PFSK-1 (cell line): ENCODE measurements around the gene EEF1AKMT2.
A peak's percentile ranks its signal among the peaks of the same experiment; 100 is the strongest.

Experiments used
- FOXP2 ChIP-seq: optimal IDR thresholded peaks from 2 replicates; pipeline ENCODE3; 2011; ENCODE audit warnings: borderline replicate concordance, control low read depth, inconsistent platforms; ENCODE audit not compliant: insufficient read depth; ENCODE audit errors: extremely low read length, extremely low read depth
- POLR2AphosphoS5 ChIP-seq: IDR thresholded peaks from 2 replicates; pipeline ENCODE4 v1.6.1; 2012; ENCODE audit warnings: low read depth, mild to moderate bottlenecking, control low read depth, low read length, moderate library complexity
- SIN3A ChIP-seq: IDR thresholded peaks from 2 replicates; pipeline ENCODE4 v1.6.1; 2012; ENCODE audit warnings: mild to moderate bottlenecking, low read length, moderate library complexity, borderline replicate concordance; ENCODE audit not compliant: insufficient read depth
- TAF1 ChIP-seq: IDR thresholded peaks from 2 replicates; pipeline ENCODE4 v1.6.1; 2012; ENCODE audit warnings: low read length, control low read depth, borderline replicate concordance; ENCODE audit not compliant: insufficient read depth
- TF ChIP-seq, protein P1 (sequence below), 2 experiments: IDR thresholded peaks; 2 replicates each; pipeline versions ENCODE4 v1.6.1 to v1.8.0; 2011 to 2012; ENCODE audit warnings: low read depth in 2 of 2, low read length in 2 of 2, control low read depth in 1 of 2, inconsistent platforms in 1 of 2, mild to moderate bottlenecking in 1 of 2, moderate library complexity in 1 of 2; ENCODE audit not compliant: insufficient read depth in 1 of 2

The EEF1AKMT2 gene

GRCh38 chr10:124744102-124745050 lies 47.3 kb downstream of the EEF1AKMT2 start, which contains the start of gene FAM53B:
FAM53B (minus strand) TSS chr10:124744378; CDS start chr10:124706713, 37,665 bp downstream.
- no peak for TF ChIP-seq TAF1
- no peak for TF ChIP-seq SIN3A
- TF ChIP-seq FOXP2 = no peak
- TF ChIP-seq, protein P1, sequence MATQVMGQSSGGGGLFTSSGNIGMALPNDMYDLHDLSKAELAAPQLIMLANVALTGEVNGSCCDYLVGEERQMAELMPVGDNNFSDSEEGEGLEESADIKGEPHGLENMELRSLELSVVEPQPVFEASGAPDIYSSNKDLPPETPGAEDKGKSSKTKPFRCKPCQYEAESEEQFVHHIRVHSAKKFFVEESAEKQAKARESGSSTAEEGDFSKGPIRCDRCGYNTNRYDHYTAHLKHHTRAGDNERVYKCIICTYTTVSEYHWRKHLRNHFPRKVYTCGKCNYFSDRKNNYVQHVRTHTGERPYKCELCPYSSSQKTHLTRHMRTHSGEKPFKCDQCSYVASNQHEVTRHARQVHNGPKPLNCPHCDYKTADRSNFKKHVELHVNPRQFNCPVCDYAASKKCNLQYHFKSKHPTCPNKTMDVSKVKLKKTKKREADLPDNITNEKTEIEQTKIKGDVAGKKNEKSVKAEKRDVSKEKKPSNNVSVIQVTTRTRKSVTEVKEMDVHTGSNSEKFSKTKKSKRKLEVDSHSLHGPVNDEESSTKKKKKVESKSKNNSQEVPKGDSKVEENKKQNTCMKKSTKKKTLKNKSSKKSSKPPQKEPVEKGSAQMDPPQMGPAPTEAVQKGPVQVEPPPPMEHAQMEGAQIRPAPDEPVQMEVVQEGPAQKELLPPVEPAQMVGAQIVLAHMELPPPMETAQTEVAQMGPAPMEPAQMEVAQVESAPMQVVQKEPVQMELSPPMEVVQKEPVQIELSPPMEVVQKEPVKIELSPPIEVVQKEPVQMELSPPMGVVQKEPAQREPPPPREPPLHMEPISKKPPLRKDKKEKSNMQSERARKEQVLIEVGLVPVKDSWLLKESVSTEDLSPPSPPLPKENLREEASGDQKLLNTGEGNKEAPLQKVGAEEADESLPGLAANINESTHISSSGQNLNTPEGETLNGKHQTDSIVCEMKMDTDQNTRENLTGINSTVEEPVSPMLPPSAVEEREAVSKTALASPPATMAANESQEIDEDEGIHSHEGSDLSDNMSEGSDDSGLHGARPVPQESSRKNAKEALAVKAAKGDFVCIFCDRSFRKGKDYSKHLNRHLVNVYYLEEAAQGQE (IDR thresholded peaks at IDR 0.05; ENCODE audit: insufficient read depth in 1 of 2, low read depth in 2 of 2, low read length in 2 of 2) = no peak
- TF ChIP-seq POLR2AphosphoS5 = no peak

DNA sequence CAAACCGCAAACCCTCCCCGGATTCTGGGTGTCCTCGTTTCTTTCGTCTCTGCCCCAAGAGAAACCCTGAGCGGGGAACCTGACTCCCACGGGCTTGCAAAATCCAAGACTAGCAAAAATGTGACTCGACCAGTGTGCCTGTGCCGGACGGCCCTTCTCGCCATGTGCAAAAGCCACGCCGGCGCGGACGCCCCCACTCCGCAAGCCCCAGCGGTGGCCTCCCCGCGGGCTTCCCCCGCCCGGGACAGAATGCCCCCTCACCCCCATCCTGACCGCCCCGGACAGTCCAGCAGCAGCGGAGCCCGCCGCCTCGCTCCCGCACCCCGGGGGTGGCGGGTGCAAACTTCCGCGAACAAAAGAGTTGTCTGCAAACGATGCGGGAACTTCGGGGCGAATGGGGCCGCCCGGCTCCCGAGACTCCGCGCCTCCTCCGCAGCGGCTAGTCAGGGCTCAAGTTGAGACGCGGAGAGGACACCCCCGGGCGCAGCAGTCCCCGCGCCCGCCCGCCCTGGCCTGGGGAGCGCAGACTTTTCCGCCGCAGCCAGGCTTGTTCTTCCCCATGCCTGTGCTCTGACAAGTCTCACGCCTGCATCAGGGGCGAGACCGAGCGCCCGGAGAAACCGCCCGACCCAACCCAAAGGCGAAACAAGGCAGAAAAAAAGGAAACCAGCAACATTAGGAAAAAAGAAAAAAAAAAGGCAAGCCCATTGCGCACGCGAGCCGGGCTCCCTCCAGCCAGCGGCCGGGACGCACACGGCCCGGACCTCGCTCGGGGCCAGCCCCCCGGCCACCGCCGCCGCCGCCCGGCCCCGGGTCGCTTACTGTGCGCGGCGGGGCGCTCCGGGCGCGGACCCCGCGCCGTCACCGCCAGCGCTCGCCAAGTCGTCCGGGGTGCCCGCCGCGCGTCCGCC lies 48.2 kb downstream of the EEF1AKMT2 start:
- TF ChIP-seq TAF1 (no peak), POLR2AphosphoS5 (no peak), FOXP2 (no peak), SIN3A (no peak)
- TF ChIP-seq, protein P1 (IDR thresholded peaks at IDR 0.05; ENCODE audit: insufficient read depth in 1 of 2, low read depth in 2 of 2, low read length in 2 of 2) = no peak

DNA sequence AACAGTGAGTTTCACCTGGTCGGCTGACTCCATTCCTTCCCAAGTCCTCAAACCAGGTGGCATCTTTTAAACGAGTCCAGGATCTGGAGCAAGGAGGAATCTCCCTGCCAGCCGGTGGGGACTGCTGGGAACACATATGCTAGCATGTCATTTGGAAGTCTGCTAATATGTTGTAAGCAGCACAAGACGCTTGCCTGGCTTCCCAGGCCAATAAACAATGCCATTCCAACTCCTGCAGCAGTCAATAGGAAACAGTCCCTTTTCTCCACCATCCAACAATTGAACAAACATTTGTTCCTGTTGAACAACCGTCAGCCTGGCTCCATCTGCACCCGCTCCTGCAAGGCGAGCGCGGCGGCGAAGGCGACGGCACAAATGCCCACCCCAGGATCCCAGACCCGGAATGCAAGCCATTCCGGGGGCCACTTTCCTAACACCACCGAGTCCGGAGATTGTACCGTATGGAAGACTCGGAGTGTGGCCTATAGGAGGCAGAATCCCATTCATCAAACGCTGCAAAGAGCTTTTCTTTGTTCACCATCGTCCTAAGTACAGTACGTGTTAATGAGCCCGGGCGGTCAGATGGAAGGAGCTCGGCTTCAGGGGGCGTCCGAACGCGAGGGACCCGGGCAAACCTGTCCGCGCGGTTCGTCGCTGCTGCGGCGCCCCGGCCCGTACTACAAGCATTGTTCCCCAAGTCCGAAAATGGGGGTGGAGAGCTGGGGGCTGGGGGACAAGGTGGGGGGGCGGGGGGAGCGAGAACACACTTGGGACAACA lies 49.1 kb downstream of the EEF1AKMT2 start:
- no peak for TF ChIP-seq TAF1
- TF ChIP-seq POLR2AphosphoS5 = peak; percentile 46; the same call in 1 of the 2 replicates
- TF ChIP-seq FOXP2 = no peak
- TF ChIP-seq, protein P1 (IDR thresholded peaks at IDR 0.05; ENCODE audit: insufficient read depth in 1 of 2, low read depth in 2 of 2, low read length in 2 of 2) = no peak
- no peak for TF ChIP-seq SIN3A

GRCh38 chr10:124741922-124742412 lies 49.7 kb downstream of the EEF1AKMT2 start:
- TF ChIP-seq, protein P1 (IDR thresholded peaks at IDR 0.05; ENCODE audit: insufficient read depth in 1 of 2, low read depth in 2 of 2, low read length in 2 of 2) = no peak
- TF ChIP-seq SIN3A = no peak
- TF ChIP-seq TAF1 = no peak
- TF ChIP-seq POLR2AphosphoS5 = no peak
- no peak for TF ChIP-seq FOXP2
